Keratinocyte (primary cell): ENCODE results near the gene EID1. TPM values are rescaled to one million over a fixed set of nuclear protein-coding genes. Genes with fewer than 3 reads are reported as not detected.

Source experiments
- DNase-seq: peaks from one replicate; pipeline ENCODE4 v3.0.0-alpha.2; 2011; ENCODE audit warnings: low read depth, missing footprints, low spot score
- FAIRE-seq: peaks from 2 replicates; lab custom pipeline; 2011; peaks lifted over from hg19 to GRCh38; lab: Jason Lieb, UNC
- H2AFZ ChIP-seq: 2 replicates; pipeline ENCODE4 v1.6.0; 2012; ENCODE audit warnings: low read length, control low read depth, inconsistent platforms; ENCODE audit not compliant: control insufficient read depth
- H3K27ac ChIP-seq: 2 replicates; pipeline ENCODE4 v1.5.1; 2011; ENCODE audit warnings: low read length; ENCODE audit not compliant: control insufficient read depth, insufficient read depth
- H3K27me3 ChIP-seq: 3 replicates; pipeline ENCODE4 v1.6.0; 2011; ENCODE audit warnings: low read length; ENCODE audit not compliant: control insufficient read depth, insufficient read depth; ENCODE audit errors: extremely low read depth
- H3K36me3 ChIP-seq, 2 experiments: 2 replicates in 1 of 2; 3 replicates in 1 of 2; pipeline ENCODE4 v1.5.1; 2011; ENCODE audit warnings: low read length in 2 of 2, mild to moderate bottlenecking in 1 of 2; ENCODE audit not compliant: control insufficient read depth in 2 of 2, insufficient read depth in 2 of 2; ENCODE audit errors: extremely low read depth in 1 of 2
- H3K4me1 ChIP-seq: 3 replicates; pipeline ENCODE4 v1.5.1; 2011; ENCODE audit warnings: low read length; ENCODE audit not compliant: control insufficient read depth, insufficient read depth; ENCODE audit errors: extremely low read depth
- H3K4me2 ChIP-seq: 3 replicates; pipeline ENCODE4 v1.6.0; 2011; ENCODE audit warnings: low read depth, low read length; ENCODE audit not compliant: control insufficient read depth, insufficient read depth; ENCODE audit errors: extremely low read depth
- H3K4me3 ChIP-seq, 3 experiments: fragments of 200-600 bp in 1 of 3; sonication (generic) in 1 of 3; 2 replicates in 2 of 3; 3 replicates in 1 of 3; pipeline ENCODE4 v1.5.1; 2011 to 2016; ENCODE audit warnings: low read length in 3 of 3, mild to moderate bottlenecking in 3 of 3, control low read depth in 2 of 3, inconsistent platforms in 1 of 3, low read depth in 1 of 3, mixed read lengths in 1 of 3, mixed run types in 1 of 3, moderate library complexity in 1 of 3; ENCODE audit not compliant: control insufficient read depth in 2 of 3, insufficient read depth in 2 of 3; ENCODE audit errors: extremely low read depth in 1 of 3
- H3K79me2 ChIP-seq: 2 replicates; pipeline ENCODE4 v1.6.0; 2012; ENCODE audit warnings: low read length; ENCODE audit not compliant: control insufficient read depth, insufficient read depth
- H3K9ac ChIP-seq: 3 replicates; pipeline ENCODE4 v1.6.0; 2011; ENCODE audit warnings: low read length; ENCODE audit not compliant: control insufficient read depth, insufficient read depth; ENCODE audit errors: extremely low read depth
- H3K9me1 ChIP-seq: 3 replicates; pipeline ENCODE4 v1.6.0; 2011; ENCODE audit warnings: low read length; ENCODE audit not compliant: control insufficient read depth, insufficient read depth; ENCODE audit errors: extremely low read depth
- H3K9me3 ChIP-seq: 2 replicates; pipeline ENCODE4 v1.5.1; 2012; ENCODE audit warnings: low read depth, low read length; ENCODE audit not compliant: control insufficient read depth
- H4K20me1 ChIP-seq: 3 replicates; pipeline ENCODE4 v1.6.0; 2011; ENCODE audit warnings: low read length; ENCODE audit not compliant: control insufficient read depth, insufficient read depth; ENCODE audit errors: extremely low read depth
- EZH2 ChIP-seq: IDR thresholded peaks from one replicate; pipeline ENCODE4 v1.6.1; 2012; ENCODE audit warnings: inconsistent platforms, mild to moderate bottlenecking, low read length, moderate library complexity
- dilution Hi-C: fragments of 300-500 bp; cut with MboI; formaldehyde crosslinking; loops from one replicate; pipeline ENCODE4 v1.7.0; 2020; ENCODE audit warnings: low sequenced_read_pairs; ENCODE audit not compliant: extremely low pct_ligation_motif_present
- polyA plus RNA-seq, 5 experiments: library from polyadenylated mRNA; depleted of rRNA in 3 of 5; stranded (reverse) in 3 of 5; stranded (forward) in 1 of 5; unstranded in 1 of 5; fragments of >200 nt; gene quantifications; 1 replicate in 1 of 5; 2 replicates in 3 of 5; 3 replicates in 1 of 5; pipeline versions ENCODE4 v1.2.1 to v1.2.3, GENCODE V29; 2011 to 2012; ENCODE audit warnings: missing spikeins in 2 of 5, low read depth in 1 of 5, low replicate concordance in 1 of 5
- TF ChIP-seq, protein P1 (sequence below), 3 experiments: IDR thresholded peaks in 1 of 3; conservative IDR thresholded peaks in 1 of 3; optimal IDR thresholded peaks in 1 of 3; 2 replicates in 2 of 3; 3 replicates in 1 of 3; pipeline versions ENCODE3 to v1.5.1; 2011; ENCODE audit warnings: low read length in 3 of 3, mild to moderate bottlenecking in 3 of 3, moderate library complexity in 2 of 3, control low read depth in 1 of 3, inconsistent platforms in 1 of 3; ENCODE audit not compliant: insufficient read depth in 2 of 3; ENCODE audit errors: extremely low read depth in 1 of 3

EID1 gene
- polyA plus RNA-seq, 1 donor (not counting 4 experiments of a cell fraction or from before 2014, with no cell fraction given), result 120 TPM

DNA sequence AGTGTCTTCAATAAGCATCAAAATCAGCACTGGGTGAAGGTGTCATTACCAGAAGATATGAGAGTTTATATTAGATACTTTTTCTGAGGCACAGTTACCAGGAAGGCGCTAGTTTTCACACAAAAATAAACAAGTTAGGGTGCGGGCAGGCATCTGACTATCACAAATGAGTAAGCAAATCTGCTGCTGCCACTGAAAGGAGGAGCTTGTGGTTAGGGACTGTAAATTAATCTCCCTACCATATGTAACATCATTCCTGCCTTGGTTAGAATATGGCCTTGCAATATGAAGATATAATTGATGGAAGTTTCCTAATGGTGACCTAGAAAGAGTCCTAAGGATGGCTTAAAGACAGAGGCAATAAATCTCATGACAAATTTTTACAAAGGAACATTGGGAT lies 19.5 kb upstream of the EID1 start:
- no peak overlapping the region for H3K9ac ChIP-seq
- TF ChIP-seq EZH2, result no peak
- TF ChIP-seq, protein P1, sequence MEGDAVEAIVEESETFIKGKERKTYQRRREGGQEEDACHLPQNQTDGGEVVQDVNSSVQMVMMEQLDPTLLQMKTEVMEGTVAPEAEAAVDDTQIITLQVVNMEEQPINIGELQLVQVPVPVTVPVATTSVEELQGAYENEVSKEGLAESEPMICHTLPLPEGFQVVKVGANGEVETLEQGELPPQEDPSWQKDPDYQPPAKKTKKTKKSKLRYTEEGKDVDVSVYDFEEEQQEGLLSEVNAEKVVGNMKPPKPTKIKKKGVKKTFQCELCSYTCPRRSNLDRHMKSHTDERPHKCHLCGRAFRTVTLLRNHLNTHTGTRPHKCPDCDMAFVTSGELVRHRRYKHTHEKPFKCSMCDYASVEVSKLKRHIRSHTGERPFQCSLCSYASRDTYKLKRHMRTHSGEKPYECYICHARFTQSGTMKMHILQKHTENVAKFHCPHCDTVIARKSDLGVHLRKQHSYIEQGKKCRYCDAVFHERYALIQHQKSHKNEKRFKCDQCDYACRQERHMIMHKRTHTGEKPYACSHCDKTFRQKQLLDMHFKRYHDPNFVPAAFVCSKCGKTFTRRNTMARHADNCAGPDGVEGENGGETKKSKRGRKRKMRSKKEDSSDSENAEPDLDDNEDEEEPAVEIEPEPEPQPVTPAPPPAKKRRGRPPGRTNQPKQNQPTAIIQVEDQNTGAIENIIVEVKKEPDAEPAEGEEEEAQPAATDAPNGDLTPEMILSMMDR (optimal IDR thresholded peaks at IDR 0.05 in 1 of 3, IDR thresholded peaks at IDR 0.05 in 1 of 3, conservative IDR thresholded peaks at IDR 0.05 in 1 of 3; ENCODE audit: extremely low read depth in 1 of 3, insufficient read depth in 2 of 3, low read length in 3 of 3), result no peak
- H3K4me3 ChIP-seq, result no peak overlapping the region
- no peak overlapping the region for H3K4me2 ChIP-seq
- no peak for DNase-seq
- H3K36me3 ChIP-seq, result no peaks in the 10 kb centered on the region
- H2AFZ ChIP-seq, result no peak overlapping the region
- no peaks in the 10 kb centered on the region for H3K9me1 ChIP-seq
- no peak overlapping the region for H3K27ac ChIP-seq
- FAIRE-seq, result no peak
- H3K27me3 ChIP-seq, result no peaks in the 10 kb centered on the region
- no peaks in the 10 kb centered on the region for H3K9me3 ChIP-seq
- no peaks in the 10 kb centered on the region for H3K79me2 ChIP-seq
- H3K4me1 ChIP-seq, result peaks cover 4% of the 10 kb centered on the region
- H4K20me1 ChIP-seq, result no peaks in the 10 kb centered on the region
- dilution Hi-C loops, result no loop called here

GRCh38 chr15:48859426-48859825 lies 18.5 kb upstream of the EID1 start:
- no peaks in the 10 kb centered on the region for H3K79me2 ChIP-seq
- no peaks in the 10 kb centered on the region for H3K36me3 ChIP-seq
- H3K4me1 ChIP-seq, result peaks cover 4% of the 10 kb centered on the region
- no peaks in the 10 kb centered on the region for H3K9me1 ChIP-seq
- H3K9me3 ChIP-seq, result no peaks in the 10 kb centered on the region
- no peak for DNase-seq
- H2AFZ ChIP-seq, result no peak overlapping the region
- no peak overlapping the region for H3K4me3 ChIP-seq
- FAIRE-seq, result no peak
- H4K20me1 ChIP-seq, result no peaks in the 10 kb centered on the region
- no peak overlapping the region for H3K4me2 ChIP-seq
- TF ChIP-seq EZH2, result no peak
- TF ChIP-seq, protein P1 (optimal IDR thresholded peaks at IDR 0.05 in 1 of 3, IDR thresholded peaks at IDR 0.05 in 1 of 3, conservative IDR thresholded peaks at IDR 0.05 in 1 of 3; ENCODE audit: extremely low read depth in 1 of 3, insufficient read depth in 2 of 3, low read length in 3 of 3), result no peak
- H3K9ac ChIP-seq, result no peak overlapping the region
- H3K27ac ChIP-seq, result no peak overlapping the region
- dilution Hi-C loops, result no loop called here
- H3K27me3 ChIP-seq, result no peaks in the 10 kb centered on the region
